DOHH2 (cell line): ENCODE measurements around the gene FGD4.

ENCODE experiments used
- H3F3A ChIP-seq: fragments of 200-600 bp; sonication (generic), shearing (Covaris generic); 2 replicates; pipeline ENCODE4 v1.6.0; 2016; ENCODE audit warnings: antibody characterized with exemption, mild to moderate bottlenecking; ENCODE audit not compliant: control insufficient read depth, insufficient read depth
- H3K27ac ChIP-seq: fragments of 200-600 bp; sonication (generic); 2 replicates; pipeline ENCODE4 v1.5.1; 2014; ENCODE audit warnings: low read depth, mild to moderate bottlenecking, low read length, moderate library complexity
- H3K27me3 ChIP-seq: fragments of 200-600 bp; sonication (generic); 2 replicates; pipeline ENCODE4 v1.6.1; 2014; ENCODE audit warnings: mild to moderate bottlenecking, low read length, mixed read lengths; ENCODE audit not compliant: control insufficient read depth
- H3K36me3 ChIP-seq: fragments of 200-600 bp; sonication (generic); 2 replicates; pipeline ENCODE4 v1.6.1; 2014; ENCODE audit warnings: mild to moderate bottlenecking, low read length, moderate library complexity, mixed read lengths; ENCODE audit not compliant: control insufficient read depth
- H3K4me1 ChIP-seq: fragments of 200-600 bp; sonication (generic); 2 replicates; pipeline ENCODE4 v1.6.1; 2014; ENCODE audit warnings: mild to moderate bottlenecking, low read length, mixed read lengths; ENCODE audit not compliant: control insufficient read depth
- H3K4me2 ChIP-seq: fragments of 200-600 bp; sonication (generic); 2 replicates; pipeline ENCODE4 v1.6.0; 2014; ENCODE audit warnings: mild to moderate bottlenecking, low read length, moderate library complexity
- H3K4me3 ChIP-seq: fragments of 200-600 bp; sonication (generic); 2 replicates; pipeline ENCODE4 v1.5.1; 2014; ENCODE audit warnings: mild to moderate bottlenecking, low read length, mixed read lengths
- H3K79me2 ChIP-seq: fragments of 200-600 bp; sonication (generic); 2 replicates; pipeline ENCODE4 v1.6.1; 2014; ENCODE audit warnings: mild to moderate bottlenecking, low read length, mixed read lengths; ENCODE audit not compliant: control insufficient read depth
- H3K9me2 ChIP-seq: fragments of 200-600 bp; sonication (generic); replicated peaks from 2 replicates; pipeline ENCODE4 v1.6.1; 2014; ENCODE audit warnings: mild to moderate bottlenecking, low read length, mixed read lengths; ENCODE audit not compliant: control insufficient read depth
- H3K9me3 ChIP-seq: fragments of 200-600 bp; sonication (generic); 2 replicates; pipeline ENCODE4 v1.6.1; 2014; ENCODE audit warnings: antibody characterized with exemption, low read length, mixed read lengths; ENCODE audit not compliant: control insufficient read depth, insufficient read depth
- H4K20me1 ChIP-seq: fragments of 200-600 bp; sonication (generic); 2 replicates; pipeline ENCODE4 v1.6.0; 2014; ENCODE audit warnings: low read depth, mild to moderate bottlenecking, antibody characterized with exemption, low read length, moderate library complexity; ENCODE audit not compliant: control insufficient read depth, insufficient read depth
- CTCF ChIP-seq: fragments of 200-600 bp; sonication (generic); IDR thresholded peaks from one replicate; pipeline ENCODE4 v1.5.1; 2014; ENCODE audit warnings: antibody characterized with exemption, mild to moderate bottlenecking, low read depth, low read length; ENCODE audit not compliant: poor library complexity, severe bottlenecking
- EZH2phosphoT487 ChIP-seq: fragments of 200-600 bp; sonication (generic); IDR thresholded peaks from 2 replicates; pipeline ENCODE4 v1.6.1; 2017; ENCODE audit warnings: borderline replicate concordance, mild to moderate bottlenecking, antibody characterized with exemption, low read length, moderate library complexity, mixed read lengths

The FGD4 gene

DNA sequence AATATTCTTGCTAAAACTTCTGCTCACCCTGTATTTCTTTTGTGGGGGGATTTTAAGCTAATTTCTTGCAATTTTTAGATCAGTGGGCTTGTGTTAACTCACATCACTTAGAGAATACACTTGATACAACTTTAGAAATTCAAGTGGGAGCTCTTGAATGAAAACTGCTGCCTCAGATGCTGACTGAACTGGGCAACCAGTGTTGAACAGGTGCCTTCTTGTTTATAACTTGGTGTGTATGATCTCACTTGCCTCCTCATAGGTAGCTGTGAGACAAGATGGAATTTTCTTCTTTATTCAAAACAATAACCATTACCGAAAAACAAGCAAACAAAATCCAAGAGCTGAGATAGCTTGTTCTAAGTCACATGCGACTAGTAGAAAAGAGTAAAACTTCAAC lies 63.5 kb downstream of the FGD4 start:
- peaks cover 53% of the 10 kb centered on the region for H3K4me1 ChIP-seq
- TF ChIP-seq CTCF, result no peak
- TF ChIP-seq EZH2phosphoT487, result no peak
- no peak overlapping the region for H3K4me3 ChIP-seq
- no peaks in the 10 kb centered on the region for H3K36me3 ChIP-seq
- no peaks in the 10 kb centered on the region for H4K20me1 ChIP-seq
- H3K9me3 ChIP-seq, result no peaks in the 10 kb centered on the region
- no peaks in the 10 kb centered on the region for H3K27me3 ChIP-seq
- H3K79me2 ChIP-seq, result no peaks in the 10 kb centered on the region
- H3F3A ChIP-seq, result peaks cover 3% of the 10 kb centered on the region
- H3K9me2 ChIP-seq, result no peaks in the 10 kb centered on the region
- H3K27ac ChIP-seq, result no peak overlapping the region
- no peak overlapping the region for H3K4me2 ChIP-seq

- Histone ChIP-seq H4K20me1 (no peaks in the 10 kb centered on the region), H3F3A (peaks cover 9% of the 10 kb centered on the region), H3K36me3 (no peaks in the 10 kb centered on the region), H3K4me2 (no peak overlapping the region), H3K79me2 (no peaks in the 10 kb centered on the region), H3K9me2 (no peaks in the 10 kb centered on the region), H3K9me3 (no peaks in the 10 kb centered on the region), H3K4me3 (no peak overlapping the region), H3K27me3 (no peaks in the 10 kb centered on the region), H3K4me1 (peaks cover 67% of the 10 kb centered on the region), H3K27ac (no peak overlapping the region)
- TF ChIP-seq EZH2phosphoT487 (no peak), CTCF (no peak)
These were observed 66.8 kb downstream of the FGD4 start for GRCh38 chr12:32466187-32466586.

- peak overlapping the region; percentile 85 for H3K27ac ChIP-seq
- peak overlapping the region; percentile 56 for H3K4me2 ChIP-seq
- H3K79me2 ChIP-seq, result no peaks in the 10 kb centered on the region
These were observed 67.8 kb downstream of the FGD4 start for GRCh38 chr12:32466986-32467711.

More at GRCh38 chr12:32466986-32467711, 67.8 kb downstream of the FGD4 start:
- Histone ChIP-seq H3K36me3 (no peaks in the 10 kb centered on the region), H3F3A (peaks cover 7% of the 10 kb centered on the region), H3K4me3 (no peak overlapping the region), H3K9me3 (no peaks in the 10 kb centered on the region), H4K20me1 (no peaks in the 10 kb centered on the region), H3K27me3 (no peaks in the 10 kb centered on the region), H3K4me1 (peaks cover 71% of the 10 kb centered on the region), H3K9me2 (no peaks in the 10 kb centered on the region)
- TF ChIP-seq CTCF (no peak), EZH2phosphoT487 (no peak)
